ENCODE results near the gene EIPR1.

EIPR1 gene

GRCh38 chr2:3168230-3168891 is 209.3 kb downstream of the EIPR1 start:
- DNase-seq, result no peak

DNA sequence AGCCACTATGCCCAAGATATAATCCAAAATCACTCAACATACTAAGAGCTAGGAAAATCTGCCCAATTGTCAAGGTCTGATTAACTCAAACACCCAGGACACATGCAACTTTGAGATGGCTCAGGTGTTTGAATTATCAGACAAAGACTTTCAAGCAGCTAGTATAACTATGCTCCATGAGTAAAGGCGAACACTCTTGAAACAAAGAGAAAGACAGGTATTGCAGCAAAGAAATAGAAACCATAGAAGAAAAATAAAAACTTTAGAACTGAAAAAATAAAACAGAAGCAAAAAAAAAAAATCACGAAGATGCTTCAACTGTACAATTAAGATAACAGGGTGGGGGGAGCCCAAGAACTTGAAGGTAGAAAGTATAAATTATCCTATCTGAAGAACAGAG is 214.2 kb downstream of the EIPR1 start:
- no peak for DNase-seq

GRCh38 chr2:3162442-3163077 is 215.1 kb downstream of the EIPR1 start:
- DNase-seq, result no peak

DNA sequence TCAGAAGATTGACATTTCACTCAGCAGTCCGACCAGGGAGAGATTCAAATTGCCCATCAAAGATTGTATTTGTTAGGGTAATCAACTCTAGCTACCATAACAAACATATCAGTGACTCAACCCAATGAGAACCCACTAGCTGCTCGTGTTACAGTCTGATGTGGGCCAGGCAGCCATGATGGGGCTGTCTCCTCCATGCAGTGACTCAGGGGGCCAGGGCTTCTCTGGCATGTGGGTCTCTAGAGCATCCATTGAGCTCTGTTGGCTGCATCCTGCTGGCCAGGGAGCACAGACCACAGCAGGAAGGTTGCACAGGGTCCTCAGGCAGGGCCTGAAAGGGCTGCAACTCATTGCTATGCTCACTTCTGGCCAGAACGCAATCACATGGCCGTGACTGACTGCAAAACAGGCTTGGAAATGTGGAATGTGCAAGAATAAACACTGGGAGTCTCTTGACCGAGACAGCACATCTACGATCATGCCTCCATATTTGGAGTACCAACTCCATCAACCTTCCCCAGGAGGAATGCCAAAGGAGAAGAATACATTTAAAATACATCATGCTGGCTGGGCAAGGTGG is 216.8 kb downstream of the EIPR1 start:
- no peak for DNase-seq

DNA sequence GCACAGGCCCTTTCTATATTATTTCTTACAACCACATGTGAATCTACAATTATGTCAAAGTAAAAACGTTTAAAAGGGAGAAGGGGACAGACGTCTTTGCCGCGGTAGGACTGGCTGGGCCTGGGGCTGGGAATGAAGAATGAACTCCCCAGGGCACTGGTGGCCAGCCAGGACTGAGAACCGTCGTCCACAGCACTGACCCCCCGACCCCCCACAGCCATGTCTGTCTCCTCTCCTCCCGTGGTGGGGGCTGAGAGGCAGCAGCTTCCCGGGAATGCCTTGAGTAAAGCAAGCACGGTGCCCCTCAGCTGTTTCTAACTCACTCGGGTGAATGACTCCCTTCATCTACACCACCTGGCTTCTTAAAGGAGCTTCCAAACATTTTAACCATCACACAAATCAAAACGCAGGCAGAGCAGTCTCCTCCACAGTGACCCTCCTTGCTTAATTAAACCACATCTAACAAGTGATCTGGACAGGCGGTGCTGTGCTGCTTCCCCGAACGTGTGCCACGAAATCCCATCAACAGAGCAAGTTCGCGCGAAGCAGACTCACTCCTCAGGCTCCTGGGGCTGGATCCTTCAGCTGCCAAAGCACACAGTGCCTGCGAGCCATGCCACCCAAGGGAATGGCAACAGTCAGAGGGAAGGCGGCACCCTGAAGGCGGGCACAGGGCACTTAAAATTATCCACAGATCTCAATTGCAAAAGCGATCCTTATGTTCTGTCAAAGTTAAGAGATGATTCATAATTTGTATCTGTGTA is 217.7 kb downstream of the EIPR1 start:
- no peak for DNase-seq

DNA sequence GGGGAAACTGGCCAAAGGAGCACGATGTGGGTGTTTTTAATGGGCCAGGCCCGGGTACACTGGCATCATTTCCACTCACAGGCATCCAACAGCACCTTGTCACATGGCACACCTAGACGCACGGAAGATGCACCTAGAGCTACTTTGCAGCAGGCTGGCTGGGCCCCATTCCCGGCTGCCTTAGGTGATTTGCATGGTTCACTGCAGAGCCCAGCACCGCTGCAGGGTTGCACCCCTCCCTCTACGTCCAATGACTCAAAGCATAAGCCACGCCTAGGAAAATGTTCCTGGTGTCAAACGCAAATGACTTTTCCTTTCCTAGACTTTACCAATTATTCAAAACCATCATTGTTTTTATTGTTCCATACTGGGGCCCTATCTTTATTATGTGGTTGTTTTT is 222.9 kb downstream of the EIPR1 start:
- DNase-seq, result no peak

DNA sequence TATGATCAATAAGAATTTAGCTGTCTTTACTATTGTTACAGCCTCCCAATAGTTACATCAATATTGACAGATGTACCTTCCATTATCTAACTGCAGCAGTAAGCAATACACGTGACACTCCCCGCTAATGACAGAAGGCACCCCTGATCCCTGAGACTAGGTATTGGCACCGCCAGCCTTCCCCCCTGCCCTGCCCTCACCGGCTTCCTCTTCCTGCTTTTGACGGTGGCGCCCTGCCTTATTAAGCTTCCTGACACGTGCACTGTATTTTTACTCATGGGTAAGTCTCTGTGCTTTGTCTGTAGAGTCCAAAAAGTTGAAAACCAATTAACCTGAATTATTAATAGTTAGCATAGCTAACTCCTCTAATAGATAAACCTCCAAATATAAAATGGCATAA is 223.5 kb downstream of the EIPR1 start:
- no peak for DNase-seq

GRCh38 chr2:3151153-3151918 is 226.3 kb downstream of the EIPR1 start:
- DNase-seq, result no peak

GRCh38 chr2:3149441-3150217 is 228.0 kb downstream of the EIPR1 start:
- no peak for DNase-seq

DNA sequence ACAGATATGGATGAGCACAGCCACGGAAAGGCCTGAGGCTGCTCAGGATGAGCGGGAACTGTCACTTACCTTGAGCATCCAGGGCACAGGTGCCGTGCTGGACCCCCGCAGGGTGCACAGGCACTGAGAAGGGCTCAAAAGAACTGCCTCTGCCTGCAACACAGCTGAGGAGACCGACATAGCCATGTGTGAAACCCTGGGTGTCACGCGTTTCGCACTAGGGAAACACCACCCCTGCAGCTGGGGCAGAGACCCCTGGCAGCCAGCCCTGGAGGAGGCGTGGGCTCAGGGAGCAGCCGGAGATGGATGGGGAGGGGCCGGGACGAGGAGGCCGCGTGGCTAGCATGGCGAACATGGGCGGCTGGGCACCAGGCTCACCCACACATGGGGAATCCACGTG is 228.9 kb downstream of the EIPR1 start:
- no peak for DNase-seq

DNA sequence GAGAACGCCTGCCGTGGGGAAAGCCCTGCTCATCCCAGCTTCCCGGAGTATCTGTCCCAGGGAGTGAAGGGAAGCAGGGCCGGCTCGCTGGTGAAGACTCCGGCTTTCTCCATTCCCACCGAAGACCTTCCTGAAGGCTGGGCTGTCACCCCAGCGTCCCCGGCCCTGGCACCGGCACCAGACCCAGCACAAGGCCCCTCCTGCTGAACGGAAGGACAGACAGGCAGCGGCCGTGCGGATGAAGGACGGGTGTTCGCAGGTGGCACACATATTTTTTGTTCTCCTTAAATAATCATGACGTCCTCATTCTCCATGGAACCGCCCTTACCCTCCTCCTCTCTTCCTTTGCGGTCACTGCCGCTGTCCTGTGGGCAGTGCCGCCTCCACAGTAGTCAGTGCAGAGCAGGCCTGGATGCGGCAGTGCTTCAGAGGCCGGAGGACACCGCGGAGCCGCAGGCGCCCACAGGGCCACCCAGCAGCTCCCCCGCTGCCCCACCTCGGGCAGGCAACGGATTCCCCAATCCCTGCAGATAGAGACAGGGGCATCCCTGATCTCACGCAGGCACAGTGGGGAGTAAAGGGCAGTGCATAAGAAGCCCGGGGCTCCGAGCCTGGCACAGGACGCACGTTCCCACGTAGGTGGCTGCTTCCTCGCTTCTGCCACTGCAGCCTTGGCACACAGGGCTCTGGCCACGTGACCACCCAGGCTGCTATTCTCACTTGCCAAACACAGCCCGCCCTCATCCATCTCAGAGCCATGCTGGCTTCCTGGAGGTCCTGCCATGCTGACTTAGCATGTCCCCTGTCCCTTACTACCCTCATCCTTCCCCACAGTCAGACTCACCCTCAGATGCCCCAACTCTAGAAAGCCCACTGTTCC is 229.7 kb downstream of the EIPR1 start:
- DNase-seq, result no peak

- no peak for DNase-seq
Observed at GRCh38 chr2:3146772-3147650, 230.6 kb downstream of the EIPR1 start.

- no peak for DNase-seq
Observed at GRCh38 chr2:3146175-3146574, 231.4 kb downstream of the EIPR1 start.

DNA sequence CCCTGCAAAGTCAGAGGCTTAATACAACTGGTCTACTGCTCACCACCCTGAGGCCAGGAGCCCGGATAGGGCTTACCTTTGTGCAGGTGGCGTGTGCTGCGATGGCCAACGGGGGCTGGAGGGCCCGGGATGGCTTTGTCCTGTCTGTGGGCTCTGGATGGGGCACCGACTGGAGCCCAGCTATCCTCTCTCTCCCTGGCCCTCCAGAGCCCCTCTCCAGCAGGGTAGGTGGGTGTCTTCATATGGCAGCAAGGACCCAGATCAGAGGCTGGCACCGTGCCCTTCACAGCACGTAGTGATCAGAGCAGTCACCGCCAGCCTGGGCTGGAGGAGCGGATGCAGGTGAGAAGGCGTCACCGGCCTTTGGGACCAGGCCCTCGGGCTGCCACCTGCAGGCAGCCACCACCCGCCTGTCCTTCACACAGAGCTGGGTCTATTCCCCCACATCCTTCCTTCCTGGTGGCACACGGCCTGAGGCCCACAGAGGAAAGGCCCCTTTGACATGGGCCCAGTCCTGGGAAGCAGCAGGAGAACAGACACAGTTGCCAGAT is 232.1 kb downstream of the EIPR1 start:
- DNase-seq, result no peak

GRCh38 chr2:3144856-3145255 is 232.8 kb downstream of the EIPR1 start:
- DNase-seq, result no peak

DNA sequence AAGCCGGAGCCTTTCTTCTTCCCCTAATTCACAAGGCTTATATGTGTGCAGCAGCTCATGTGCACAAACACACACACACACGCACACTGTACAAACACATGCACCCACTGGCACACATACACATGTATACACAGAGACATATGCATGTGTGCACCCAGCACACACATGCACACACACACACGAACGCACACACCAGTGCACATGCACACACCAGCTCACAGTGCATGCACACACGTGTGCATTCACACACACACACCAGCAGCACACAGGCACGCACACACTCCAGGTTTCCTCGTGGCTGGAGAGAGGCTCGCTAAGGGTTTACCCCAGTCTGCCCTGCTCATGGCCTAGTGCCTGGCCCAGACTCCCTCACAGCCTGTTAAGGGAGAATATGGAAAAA is 234.0 kb downstream of the EIPR1 start:
- no peak for DNase-seq

GRCh38 chr2:3142961-3143571 is 234.6 kb downstream of the EIPR1 start:
- no peak for DNase-seq

GRCh38 chr2:3142210-3142609 is 235.4 kb downstream of the EIPR1 start:
- DNase-seq, result no peak

DNA sequence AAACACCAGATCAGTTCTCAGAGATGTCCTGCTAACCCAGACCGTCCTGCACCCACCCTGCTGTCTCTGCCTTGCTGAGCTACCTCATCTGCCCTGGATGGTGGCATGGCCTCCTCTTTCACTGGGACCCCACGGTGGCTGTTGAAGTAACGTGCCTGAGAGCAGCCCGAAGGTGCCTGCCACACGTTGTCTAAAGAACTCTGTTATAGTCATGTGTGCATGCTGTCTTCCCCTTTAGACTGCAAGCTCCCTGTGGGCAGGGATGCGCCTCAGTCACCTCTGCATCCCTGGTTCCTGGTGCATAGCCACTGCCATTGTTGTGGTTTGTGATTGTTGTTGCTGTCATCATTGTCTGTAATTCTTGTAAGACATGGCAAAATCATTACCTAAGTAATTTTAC is 235.9 kb downstream of the EIPR1 start:
- DNase-seq, result no peak

All from DMS79 treated with DMSO at 0.1 percent for 48 hours (cell line).